Breast epithelium (tissue), 4 donors: Measurements from ENCODE around the gene ZNF544. TPM values are rescaled to one million over a fixed set of nuclear protein-coding genes. Genes with fewer than 3 reads are reported as not detected.
A peak's percentile ranks its signal among the peaks of the same experiment; 100 is the strongest.
"Not testable (repeated sequence)": the region's sequence is repeated elsewhere in the genome, so short reads cannot be mapped to it uniquely, and the experiment has no call there.

ENCODE experiments used
- DNase-seq, 2 donors: peaks; one replicate each; pipeline ENCODE4 v3.0.0-alpha.2; 2019; ENCODE audit warnings: low spot score in 2 of 2
- H3K27ac ChIP-seq, 2 donors: fragments of 200-600 bp; sonication (generic) in 1 of 2; one replicate each; pipeline ENCODE4 v1.5.1; 2016 to 2019; ENCODE audit warnings: mild to moderate bottlenecking in 1 of 2
- H3K27me3 ChIP-seq, 2 donors: fragments of 200-600 bp; sonication (generic) in 1 of 2; one replicate each; pipeline versions ENCODE4 v1.5.1 to v1.6.0; 2017 to 2019; ENCODE audit warnings: control low read depth in 1 of 2, mild to moderate bottlenecking in 1 of 2
- H3K36me3 ChIP-seq: fragments of 200-600 bp; one replicate; pipeline ENCODE4 v1.5.1; 2019
- H3K4me1 ChIP-seq, 2 donors: fragments of 200-600 bp; sonication (generic); one replicate each; pipeline ENCODE4 v1.5.1; 2016 to 2019; ENCODE audit warnings: control low read depth in 1 of 2
- H3K4me3 ChIP-seq, 3 donors: fragments of 200-600 bp; sonication (generic); 1 replicate in 2 of 3; 2 replicates in 1 of 3; pipeline ENCODE4 v1.5.1; 2016 to 2019; ENCODE audit warnings: mild to moderate bottlenecking in 3 of 3, moderate library complexity in 2 of 3
- H3K9me3 ChIP-seq, 2 donors: fragments of 200-600 bp; sonication (generic) in 1 of 2; one replicate each; pipeline ENCODE4 v1.5.1; 2016 to 2019; ENCODE audit warnings: control low read depth in 1 of 2
- CTCF ChIP-seq, 3 donors: fragments of 450-650 bp; IDR thresholded peaks; one replicate each; pipeline ENCODE4 v1.5.1; 2016 to 2017; ENCODE audit warnings: antibody characterized with exemption in 3 of 3, mild to moderate bottlenecking in 3 of 3, moderate library complexity in 3 of 3
- POLR2A ChIP-seq: fragments of 450-650 bp; IDR thresholded peaks from one replicate; pipeline ENCODE4 v1.6.1; 2016; ENCODE audit warnings: antibody characterized with exemption, mild to moderate bottlenecking, moderate library complexity
- POLR2AphosphoS5 ChIP-seq, 3 donors: sonication (generic); formaldehyde crosslinking; IDR thresholded peaks; one replicate each; pipeline ENCODE4 v1.6.1; 2017; ENCODE audit warnings: antibody characterized with exemption in 3 of 3
- intact Hi-C: fragments of 100-400 bp; cut with DNase I; formaldehyde crosslinking; loops from one replicate; pipeline ENCODE4 v1.15.1; 2023; ENCODE audit warnings: low total_unique reads
- total RNA-seq, 3 donors: library from RNA; depleted of rRNA; stranded (reverse); fragments of >200 nt; gene quantifications; one replicate each; pipeline ENCODE4 v1.1.0, GENCODE V29; 2016

ZNF544 gene
- total RNA-seq, 3 donors from 2014 or later = 10.1 to 70.2 (median 36.1) TPM

- Histone ChIP-seq H3K27me3 (no peaks in the 10 kb centered on the region), H3K4me3 (no peak overlapping the region), H3K36me3 (peaks cover 34% of the 10 kb centered on the region), H3K4me1 (no peaks in the 10 kb centered on the region), H3K27ac (no peak overlapping the region), H3K9me3 (peaks cover 100% of the 10 kb centered on the region in 2 donors)
- TF ChIP-seq POLR2A (no peak), CTCF (IDR thresholded peaks at IDR 0.05) (no peak), POLR2AphosphoS5 (IDR thresholded peaks at IDR 0.05) (no peak)
- intact Hi-C loops = no loop called here
- no peak for DNase-seq
These were observed 23.5 kb downstream of the ZNF544 start for GRCh38 chr19:58252102-58252685.

GRCh38 chr19:58258259-58258658 is 29.5 kb downstream of the ZNF544 start:
- H3K4me1 ChIP-seq, DNase-seq, H3K27me3 ChIP-seq, H3K27ac ChIP-seq, intact Hi-C loops: not testable (repeated sequence)
- Histone ChIP-seq H3K9me3 (peaks cover 100% of the 10 kb centered on the region in 2 donors), H3K36me3 (peaks cover 34% of the 10 kb centered on the region), H3K4me3 (peak overlapping the region in 1 of 3 donors; percentile 20)

- DNase-seq = no peak
- Histone ChIP-seq H3K27ac (no peak overlapping the region), H3K4me3 (peak overlapping the region in 1 of 3 donors; percentile 27), H3K27me3 (no peaks in the 10 kb centered on the region), H3K36me3 (peaks cover 28% of the 10 kb centered on the region), H3K4me1 (no peaks in the 10 kb centered on the region), H3K9me3 (peaks cover 100% of the 10 kb centered on the region in 2 donors)
- intact Hi-C loops = no loop called here
- no peak for TF ChIP-seq POLR2A
- TF ChIP-seq POLR2AphosphoS5 (IDR thresholded peaks at IDR 0.05) = no peak
- no peak for TF ChIP-seq CTCF (IDR thresholded peaks at IDR 0.05)
These were observed 32.9 kb downstream of the ZNF544 start for GRCh38 chr19:58261600-58261967.

- no peak overlapping the region for H3K27ac ChIP-seq
- H3K36me3 ChIP-seq = peaks cover 26% of the 10 kb centered on the region
- no peaks in the 10 kb centered on the region for H3K27me3 ChIP-seq
- intact Hi-C loops = no loop called here
- TF ChIP-seq CTCF (IDR thresholded peaks at IDR 0.05) (no peak), POLR2AphosphoS5 (IDR thresholded peaks at IDR 0.05) (no peak), POLR2A (no peak)
- no peaks in the 10 kb centered on the region for H3K4me1 ChIP-seq
- peak overlapping the region in 1 of 3 donors; percentile 27 for H3K4me3 ChIP-seq
- DNase-seq = no peak
- H3K9me3 ChIP-seq = peaks cover 100% of the 10 kb centered on the region in 2 donors
These were observed 33.5 kb downstream of the ZNF544 start for GRCh38 chr19:58261968-58262921.

- H3K4me3 ChIP-seq = peak overlapping the region in 1 of 3 donors; percentile 27
- H3K27me3 ChIP-seq = no peaks in the 10 kb centered on the region
- no peaks in the 10 kb centered on the region for H3K4me1 ChIP-seq
- intact Hi-C loops = no loop called here
- no peak for DNase-seq
- peaks cover 22% of the 10 kb centered on the region for H3K36me3 ChIP-seq
- no peak for TF ChIP-seq CTCF (IDR thresholded peaks at IDR 0.05)
- no peak for TF ChIP-seq POLR2A
- no peak for TF ChIP-seq POLR2AphosphoS5 (IDR thresholded peaks at IDR 0.05)
- no peak overlapping the region for H3K27ac ChIP-seq
- peaks cover 100% of the 10 kb centered on the region in 2 donors for H3K9me3 ChIP-seq
These were observed 34.2 kb downstream of the ZNF544 start for GRCh38 chr19:58262922-58263296.
